GM18861 (cell line): Measurements from ENCODE around the gene ITGA1.

ENCODE experiments used
- ATAC-seq: cut with Tn5 transposase; IDR thresholded peaks from one replicate; pipeline ENCODE4 v1.9.1; 2021; ENCODE audit not compliant: unreplicated experiment

The ITGA1 gene

DNA sequence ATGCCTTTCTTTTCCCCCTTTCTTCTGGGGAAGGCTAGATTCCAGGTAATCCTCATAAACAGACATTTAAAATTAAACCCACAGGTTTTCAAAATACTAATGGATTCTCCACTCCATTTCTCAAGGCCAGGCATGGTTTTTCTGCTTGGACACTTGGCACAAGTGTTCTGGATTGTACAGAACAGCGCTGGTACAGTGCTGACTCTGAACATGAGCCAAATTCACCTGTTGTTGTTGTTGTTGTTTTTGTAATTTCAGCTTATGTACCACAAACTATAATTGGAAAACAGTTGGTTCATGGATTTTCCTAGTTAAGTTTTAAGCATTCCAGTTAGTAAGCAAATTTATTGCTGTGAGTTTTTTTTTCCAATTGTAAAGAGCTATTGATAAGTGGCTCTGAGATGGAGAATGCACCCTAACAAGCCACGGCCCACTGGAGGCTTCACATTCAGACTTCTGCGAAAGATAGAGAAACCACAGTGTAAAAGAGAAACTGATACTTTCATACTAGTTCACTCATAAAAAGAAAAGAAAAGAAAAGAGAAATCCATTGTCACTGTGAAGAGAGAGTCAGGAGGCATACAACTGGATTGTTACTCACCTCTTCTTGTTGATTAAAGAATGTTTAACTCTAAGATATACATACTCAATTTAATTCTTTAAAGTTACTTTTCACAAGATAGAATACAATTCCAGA lies 16.2 kb upstream of the ITGA1 start:
- peak; percentile 92 for ATAC-seq

GRCh38 chr5:52772668-52773067 lies 15.0 kb upstream of the ITGA1 start:
- ATAC-seq = no peak

- ATAC-seq = no peak
Observed at GRCh38 chr5:52773342-52773741, 14.4 kb upstream of the ITGA1 start.

DNA sequence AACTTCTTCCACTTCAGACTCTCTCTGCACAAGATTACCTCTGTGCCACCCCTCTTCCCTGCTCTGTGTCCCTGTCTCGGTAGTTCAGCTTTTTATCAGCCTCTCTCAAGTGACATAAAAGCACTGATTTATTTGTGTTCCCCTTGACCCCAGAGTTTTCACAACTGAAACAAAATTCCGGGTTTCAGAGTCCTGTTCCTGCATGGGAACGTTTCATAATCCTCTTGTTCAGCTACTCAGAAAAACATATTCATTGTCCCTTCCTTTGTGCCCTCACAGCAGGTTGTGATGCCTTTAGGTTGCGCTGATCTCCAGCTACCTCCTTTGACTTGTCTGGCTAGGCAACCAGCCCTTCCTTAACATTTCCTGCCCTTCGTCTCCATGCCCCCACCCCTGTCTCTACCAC lies 13.7 kb upstream of the ITGA1 start:
- no peak for ATAC-seq

GRCh38 chr5:52776116-52776515 lies 11.6 kb upstream of the ITGA1 start:
- ATAC-seq = no peak

DNA sequence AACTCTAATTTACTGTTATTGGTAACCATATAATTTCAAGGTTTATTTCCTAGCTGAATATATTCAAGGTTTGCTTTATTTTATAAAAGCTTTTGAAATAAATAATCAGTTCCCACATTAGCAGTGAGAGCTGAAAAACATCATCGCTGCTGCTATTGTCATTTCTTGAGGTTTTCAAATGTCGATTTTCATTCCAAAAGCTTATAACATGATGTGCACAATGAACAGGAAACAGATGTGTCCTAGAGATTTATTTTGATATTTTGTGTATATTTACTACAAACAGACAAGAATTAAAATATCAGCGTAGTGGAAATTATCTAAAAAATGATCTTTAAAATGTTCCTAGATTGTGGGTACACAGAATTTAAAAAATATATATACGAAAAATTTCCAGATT lies 10.5 kb upstream of the ITGA1 start:
- no peak for ATAC-seq

DNA sequence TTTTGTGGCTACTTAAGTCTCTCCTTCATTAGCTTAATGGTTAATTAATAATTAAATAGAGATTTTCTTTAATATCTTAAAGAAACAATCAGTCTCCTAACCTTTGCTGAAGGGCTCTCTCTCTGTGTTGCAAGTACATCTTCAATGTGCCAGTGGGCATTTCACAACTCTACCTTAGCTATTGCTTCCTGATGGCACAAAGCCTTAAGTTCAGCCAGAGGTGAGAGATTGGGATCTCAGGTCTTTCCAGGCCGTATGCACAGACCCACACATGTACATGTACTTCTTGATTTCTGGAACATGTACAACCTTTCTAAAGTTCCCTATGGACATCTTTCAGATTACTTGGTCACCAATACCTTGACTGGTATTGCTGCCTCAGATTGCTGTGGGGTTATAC lies 8.9 kb upstream of the ITGA1 start:
- no peak for ATAC-seq

DNA sequence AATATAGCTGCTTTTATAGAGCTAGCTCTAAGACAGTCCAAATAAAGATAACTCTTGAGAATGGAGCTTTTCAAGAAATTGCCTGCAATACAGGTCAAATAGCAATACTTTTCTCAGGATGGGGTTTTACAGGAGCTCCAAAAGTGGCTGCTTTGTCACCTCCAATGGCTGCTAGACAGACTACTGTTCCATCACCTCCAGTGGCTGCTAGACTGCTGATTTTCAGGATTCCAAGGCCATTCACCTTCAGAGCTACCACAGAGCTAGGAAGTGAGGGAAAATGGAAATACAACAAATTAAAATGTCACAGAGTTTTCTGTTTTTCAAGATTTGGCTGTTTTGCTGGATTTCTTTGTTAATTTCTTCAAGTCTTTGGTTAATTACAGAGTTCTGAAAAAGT lies 8.5 kb upstream of the ITGA1 start:
- no peak for ATAC-seq

- no peak for ATAC-seq
Observed at GRCh38 chr5:52783226-52783959, 4.3 kb upstream of the ITGA1 start.

GRCh38 chr5:52784737-52785136 lies 3.0 kb upstream of the ITGA1 start:
- ATAC-seq = no peak

GRCh38 chr5:52786391-52786790 lies 1.3 kb upstream of the ITGA1 start:
- ATAC-seq = no peak

GRCh38 chr5:52786949-52787599 lies 642 bp upstream of the ITGA1 start:
- no peak for ATAC-seq

- no peak for ATAC-seq
Observed at GRCh38 chr5:52788505-52788821, 747 bp downstream of the ITGA1 start.

DNA sequence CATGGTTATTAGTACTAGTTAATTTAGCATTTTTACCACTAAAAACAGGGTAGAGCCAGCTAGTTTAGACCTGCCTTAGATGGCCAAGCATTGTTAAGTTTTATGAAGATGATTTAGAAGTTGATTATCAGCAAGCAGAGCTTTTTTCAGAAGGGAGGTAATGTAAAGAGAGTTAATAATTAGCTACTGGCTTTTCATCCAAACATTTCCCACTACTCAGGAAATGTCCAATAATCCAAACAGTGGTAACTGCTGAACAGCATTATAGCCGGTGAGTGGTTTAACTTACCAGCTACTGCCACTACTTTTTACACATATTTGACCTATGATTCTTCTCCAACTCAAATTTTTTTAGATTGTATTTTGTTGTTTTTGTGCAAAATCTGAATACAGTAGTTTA lies 1.7 kb downstream of the ITGA1 start:
- ATAC-seq = no peak

GRCh38 chr5:52789851-52790250 lies 2.1 kb downstream of the ITGA1 start:
- ATAC-seq = no peak

GRCh38 chr5:52791366-52791765 lies 3.6 kb downstream of the ITGA1 start:
- no peak for ATAC-seq

- ATAC-seq = no peak
Observed at GRCh38 chr5:52794519-52794918, 6.8 kb downstream of the ITGA1 start.

- no peak for ATAC-seq
Observed at GRCh38 chr5:52796031-52796430, 8.3 kb downstream of the ITGA1 start.

GRCh38 chr5:52796516-52797103 lies 8.9 kb downstream of the ITGA1 start:
- ATAC-seq = no peak

DNA sequence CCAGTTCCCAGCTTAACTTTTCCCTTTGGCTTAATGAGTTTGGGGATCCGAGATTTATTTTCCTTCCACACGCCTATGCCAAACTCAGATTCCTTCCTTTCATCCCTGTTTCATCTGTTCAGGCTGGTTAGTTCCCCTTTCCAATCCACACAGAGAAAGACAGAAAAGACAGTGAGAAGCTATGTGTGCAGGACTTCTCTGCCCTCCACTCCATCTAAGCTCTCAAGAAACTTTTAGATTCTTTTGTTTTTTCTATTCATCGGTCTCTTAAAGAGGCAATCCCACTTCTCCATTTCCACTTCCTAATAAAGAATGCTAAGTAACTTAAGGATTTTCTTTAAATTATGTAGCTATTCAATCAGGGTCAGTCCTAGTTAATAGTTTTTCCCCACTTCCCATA lies 11.2 kb downstream of the ITGA1 start:
- no peak for ATAC-seq

DNA sequence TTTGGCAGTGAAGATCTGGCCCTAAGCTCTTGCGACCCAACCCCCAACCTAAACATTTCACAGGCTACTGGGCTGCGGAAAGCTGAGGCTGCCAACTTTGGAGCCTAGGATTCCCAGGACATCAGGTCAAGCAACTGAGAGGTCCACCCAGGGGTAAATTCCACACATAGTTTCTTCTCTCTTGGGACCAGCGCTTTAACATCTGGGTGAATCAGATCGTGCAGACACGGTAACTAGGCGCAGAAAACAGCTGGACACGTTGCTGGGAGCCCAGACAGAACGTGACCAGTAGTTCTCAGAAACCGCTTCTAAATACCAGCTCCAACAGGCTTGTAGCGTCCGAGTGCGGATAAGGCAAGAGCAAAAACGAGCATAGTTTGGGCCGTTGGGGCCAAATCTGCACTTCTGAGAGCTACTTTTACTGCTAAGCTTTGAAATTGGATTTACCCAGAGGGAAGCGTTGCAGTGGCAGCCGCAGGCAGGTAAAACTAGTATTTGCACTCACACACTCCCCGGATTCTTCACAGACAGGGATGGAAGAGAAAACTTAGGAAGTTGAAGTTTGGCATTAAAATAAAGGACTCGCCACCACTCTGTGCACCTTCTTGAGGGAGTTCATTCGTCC lies 11.8 kb downstream of the ITGA1 start:
- peak; percentile 13 for ATAC-seq

- ATAC-seq = peak; percentile 78
Observed at GRCh38 chr5:52799983-52800393, 12.3 kb downstream of the ITGA1 start.
